Urothelium cell line (cell line): ENCODE measurements around the gene SIX5.
"Not testable (repeated sequence)": the region's sequence is repeated elsewhere in the genome, so short reads cannot be mapped to it uniquely, and the experiment has no call there.

Experiments
- DNase-seq: peaks from one replicate; pipeline ENCODE4 v3.0.0; 2011; ENCODE audit warnings: low spot score, mixed read lengths
- FAIRE-seq: peaks from 2 replicates; lab custom pipeline; 2011; peaks lifted over from hg19 to GRCh38; lab: Jason Lieb, UNC

Gene SIX5

DNA sequence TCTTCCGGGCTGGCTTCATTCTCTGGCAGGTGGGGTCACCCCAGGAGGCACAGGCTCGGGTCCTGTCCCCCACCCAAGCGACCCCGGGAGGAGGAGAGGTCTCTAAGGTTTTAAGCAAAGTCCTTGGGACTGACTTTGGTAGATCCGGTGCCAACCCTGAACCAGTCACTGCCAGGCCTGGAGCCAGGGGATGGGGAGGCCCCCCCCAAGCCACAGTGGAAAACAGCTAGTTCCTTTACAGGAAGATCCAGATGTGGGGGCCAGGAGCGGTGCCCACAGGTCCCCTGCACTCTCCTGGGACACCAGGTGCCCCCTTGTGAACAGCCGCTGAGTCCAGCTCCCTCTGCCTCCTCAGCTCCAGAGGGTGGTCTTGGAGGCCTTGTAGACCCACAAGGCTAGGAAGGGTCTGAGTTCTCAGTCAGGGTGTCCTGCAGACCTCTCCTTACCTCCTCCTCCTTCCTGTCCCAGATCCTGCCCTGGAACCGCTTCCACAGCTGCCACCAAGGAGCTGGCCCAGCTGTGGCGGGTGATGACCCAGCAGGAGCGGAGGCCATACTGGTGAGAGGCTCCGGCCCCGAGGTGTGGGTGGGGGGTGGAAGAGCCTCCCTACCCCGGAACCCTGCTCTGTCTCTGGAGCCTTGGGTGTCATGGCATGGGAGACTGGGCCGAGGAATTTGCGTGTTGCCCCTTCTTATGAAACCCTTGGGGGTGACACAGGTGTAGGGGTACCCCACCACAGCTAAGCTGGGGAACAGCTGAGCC lies 6.0 kb downstream of the SIX5 start:
- no peak for DNase-seq
- no peak for FAIRE-seq

DNA sequence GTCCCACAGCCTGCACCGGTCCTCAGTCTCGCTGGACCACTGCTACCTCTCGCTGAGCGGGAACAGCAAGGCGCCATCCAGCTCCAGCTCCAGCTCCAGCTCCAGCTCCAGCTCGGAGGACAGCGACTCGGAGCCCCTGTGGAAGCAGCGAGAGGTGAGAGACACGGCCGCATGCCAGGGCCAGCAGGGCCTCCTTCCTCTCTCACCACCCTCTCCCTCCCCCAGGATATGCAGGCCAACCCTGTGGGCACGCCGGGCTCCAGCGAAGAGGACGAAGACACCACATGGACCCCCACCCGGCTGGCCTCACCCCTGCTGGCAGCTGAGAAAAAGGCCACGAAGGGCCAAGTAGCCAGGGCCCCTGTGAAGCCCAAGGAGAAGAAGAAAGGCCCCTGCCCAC lies 7.3 kb downstream of the SIX5 start:
- FAIRE-seq (no peak), DNase-seq (no peak)

DNA sequence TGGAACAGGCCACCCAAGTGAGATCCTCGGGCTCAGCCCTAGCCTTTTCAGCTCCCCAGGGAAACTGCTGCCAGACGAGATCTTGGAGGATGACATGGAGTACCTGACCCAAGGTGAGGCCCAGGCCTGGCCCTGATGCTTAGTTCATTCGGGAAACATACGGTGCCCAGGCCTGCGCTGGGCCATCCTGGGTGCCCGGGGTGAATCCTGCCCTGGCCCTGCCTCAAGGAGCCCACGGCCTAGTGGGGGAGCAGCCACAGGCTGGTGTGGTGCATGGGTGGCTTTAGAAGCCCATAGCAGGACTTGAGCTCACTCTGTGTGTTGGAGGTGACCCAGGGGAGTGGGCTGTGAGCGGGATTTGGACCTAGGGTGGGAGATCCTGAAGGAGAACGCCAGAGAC lies 10.1 kb downstream of the SIX5 start:
- no peak for FAIRE-seq

DNA sequence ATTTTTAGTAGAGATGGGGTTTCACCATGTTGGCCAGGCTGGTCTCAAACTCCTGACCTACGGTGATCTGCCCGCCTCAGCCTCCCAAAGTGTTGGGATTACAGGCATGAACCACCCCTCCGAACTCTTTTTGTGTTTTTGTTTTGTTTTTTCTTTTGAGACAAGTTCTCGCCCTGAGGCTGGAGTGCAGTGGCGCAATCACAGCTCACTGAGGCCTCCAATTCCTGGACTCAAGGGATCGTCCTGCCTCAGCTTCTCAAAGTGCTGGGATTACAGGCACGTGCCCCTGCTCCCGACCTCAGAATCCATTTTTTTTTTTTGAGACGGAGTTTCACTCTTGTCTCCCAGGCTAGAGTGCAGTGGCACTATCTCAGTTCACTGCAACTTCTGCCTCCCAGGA lies 11.4 kb downstream of the SIX5 start:
- FAIRE-seq, result no peak
- no peak for DNase-seq

More for the DNA sequence above, 10.1 kb downstream of the SIX5 start:
- no peak for DNase-seq

DNA sequence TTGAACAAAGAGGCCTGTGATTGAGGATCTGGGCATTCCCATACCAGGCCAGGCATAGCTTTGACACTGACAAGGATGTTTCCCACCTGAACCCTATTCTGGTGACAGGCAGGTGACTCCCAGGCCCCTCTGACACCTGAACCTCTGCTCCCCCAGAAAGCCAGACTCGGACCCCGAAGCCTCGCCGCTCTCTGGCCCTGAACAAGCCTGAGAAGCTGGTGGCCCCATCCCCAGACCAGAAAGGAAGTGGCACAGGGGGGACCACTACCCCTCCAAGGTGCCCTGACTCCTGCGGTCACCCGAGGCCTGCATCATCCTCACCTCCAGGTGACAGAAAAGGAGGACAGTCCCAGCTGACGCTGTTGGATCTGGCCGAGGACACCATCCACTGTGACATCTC lies 14.7 kb downstream of the SIX5 start:
- DNase-seq (no peak), FAIRE-seq (no peak)

DNA sequence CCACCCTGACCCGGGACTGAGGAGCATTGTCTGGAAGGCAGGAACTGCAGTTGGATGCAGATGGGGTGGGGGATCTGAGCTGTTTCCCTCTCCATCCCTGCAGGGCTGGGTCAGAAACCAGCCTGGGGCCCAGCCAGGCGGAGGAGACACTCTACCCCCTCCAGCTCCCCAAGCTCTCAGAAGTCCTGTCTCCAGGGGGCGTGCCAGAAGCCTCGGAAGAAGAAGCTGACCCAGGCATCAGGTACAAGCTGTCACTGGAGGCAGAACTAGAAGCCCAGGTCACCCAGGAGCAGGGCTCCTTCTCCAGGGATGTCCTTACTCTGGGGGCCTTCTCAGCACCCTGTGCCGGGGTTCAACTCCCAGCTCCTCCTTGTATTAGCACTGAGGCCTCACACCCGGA lies 15.5 kb downstream of the SIX5 start:
- DNase-seq, result no peak
- FAIRE-seq, result no peak

DNA sequence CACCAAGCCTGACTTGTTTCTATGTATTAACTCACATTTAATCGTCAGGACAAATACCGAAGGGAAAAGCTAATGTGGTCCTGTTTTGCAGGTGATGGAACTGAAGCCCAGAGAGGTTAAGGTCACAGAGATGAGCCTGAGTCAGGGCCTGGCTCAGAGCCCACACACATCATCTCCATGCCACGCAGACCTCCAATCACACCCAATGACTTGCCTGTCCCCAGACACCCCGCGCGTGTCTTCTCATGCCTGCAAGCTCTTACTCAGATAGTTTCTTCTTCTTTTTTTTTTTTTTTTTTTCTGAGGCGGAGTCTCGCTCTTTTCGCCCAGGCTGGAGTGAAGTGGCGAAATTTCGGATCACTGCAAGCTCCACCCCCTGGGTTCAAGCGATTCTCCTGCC lies 16.4 kb downstream of the SIX5 start:
- no peak for DNase-seq
- FAIRE-seq, result no peak

DNA sequence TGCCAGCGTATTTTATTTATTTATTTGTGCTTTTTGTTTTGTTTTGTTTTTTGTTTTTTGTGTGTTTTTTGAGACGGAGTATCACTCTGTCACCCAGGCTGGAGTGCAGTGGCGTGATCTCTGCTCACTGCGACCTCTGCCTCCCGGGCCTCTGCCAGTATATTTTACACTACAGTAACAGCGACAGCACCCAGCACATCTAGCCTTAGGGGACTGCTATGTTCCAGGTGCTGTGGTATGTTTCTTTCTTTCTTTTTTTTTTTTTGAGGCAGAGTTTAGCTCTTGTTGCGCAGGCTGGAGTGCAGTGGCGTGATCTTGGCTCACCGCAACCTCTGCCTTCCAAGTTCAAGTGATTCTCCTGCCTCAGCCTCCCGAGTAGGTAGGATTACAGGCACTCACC lies 17.6 kb downstream of the SIX5 start:
- FAIRE-seq, DNase-seq: not testable (repeated sequence)

DNA sequence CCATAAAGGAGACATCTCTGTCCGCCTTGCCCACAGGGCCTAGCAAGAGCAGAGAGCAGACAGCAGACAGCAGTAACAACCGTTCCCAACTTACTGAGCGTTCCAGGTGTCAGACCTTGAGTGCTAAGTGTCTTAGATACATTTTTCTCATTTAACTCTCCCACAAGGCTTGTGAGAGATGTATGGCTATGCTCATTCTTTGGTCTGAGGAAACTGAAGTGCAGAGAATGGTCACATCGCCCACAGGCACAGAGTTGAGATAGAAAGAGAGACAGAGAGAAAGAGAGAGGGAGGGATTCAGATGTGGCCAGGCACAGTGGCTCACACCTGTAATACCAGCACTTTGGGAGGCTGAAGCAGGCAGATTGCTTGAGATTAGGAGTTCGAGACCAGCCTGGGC lies 21.5 kb downstream of the SIX5 start:
- no peak for DNase-seq
- FAIRE-seq, result no peak

DNA sequence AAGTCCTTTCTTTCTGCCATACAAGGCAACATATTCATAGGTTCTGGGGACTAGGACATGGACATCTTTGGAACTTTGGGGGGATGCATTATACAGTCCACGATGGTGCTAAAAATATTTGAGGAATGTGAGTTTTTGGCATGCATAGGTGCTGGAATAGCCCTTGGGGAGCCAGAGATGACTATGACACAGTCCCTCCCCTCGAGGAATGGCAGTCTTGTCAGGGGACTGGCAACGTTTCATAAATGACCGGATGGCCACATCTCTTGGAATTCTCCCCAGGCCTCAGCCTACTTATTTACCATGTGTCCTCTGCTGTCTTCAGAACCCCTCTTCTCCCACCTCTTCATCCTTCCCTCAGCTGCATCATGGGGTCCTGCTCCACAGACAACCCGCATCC lies 22.2 kb downstream of the SIX5 start:
- FAIRE-seq, result no peak

DNA sequence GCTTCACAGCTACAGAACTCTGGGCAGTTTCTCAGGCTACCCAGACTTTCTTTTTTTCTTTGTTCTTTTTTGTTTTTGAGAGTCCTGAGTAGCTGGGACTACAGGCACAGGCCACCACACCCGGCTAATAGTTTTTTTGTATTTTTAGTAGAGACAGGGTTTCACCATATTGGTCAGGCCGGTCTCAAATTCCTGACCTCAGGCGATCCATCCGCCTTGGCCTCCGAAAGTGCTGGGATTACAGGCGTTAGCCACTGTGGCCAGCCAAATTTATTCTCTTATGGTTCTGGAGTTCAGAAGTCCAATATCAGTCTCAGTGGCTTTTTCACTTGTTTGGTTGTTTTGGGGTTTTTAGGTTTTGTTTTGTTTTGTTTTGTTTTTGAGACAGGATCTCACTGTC lies 23.4 kb downstream of the SIX5 start:
- no peak for DNase-seq
- FAIRE-seq, result no peak

More for the DNA sequence above, 22.2 kb downstream of the SIX5 start:
- DNase-seq, result no peak

DNA sequence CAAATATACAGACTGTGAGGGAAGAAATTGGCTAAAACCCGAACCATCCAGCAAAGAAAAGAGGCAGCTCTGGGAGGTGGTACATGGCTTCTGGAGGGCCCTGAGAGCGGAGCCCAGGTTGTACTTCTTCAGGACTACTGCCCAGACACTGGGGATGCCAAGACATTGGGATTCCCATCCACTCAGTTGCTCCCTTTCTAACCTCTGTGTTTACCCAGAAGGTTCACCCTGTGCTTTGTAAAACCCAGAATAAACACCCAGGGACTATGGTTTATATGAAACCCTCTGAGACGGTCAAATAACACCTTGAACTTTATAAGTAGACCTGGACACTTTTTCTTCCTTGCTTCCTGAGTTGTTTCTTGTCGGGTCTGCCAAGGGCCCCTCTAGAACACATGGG lies 26.1 kb downstream of the SIX5 start:
- DNase-seq, result no peak
- FAIRE-seq, result no peak

DNA sequence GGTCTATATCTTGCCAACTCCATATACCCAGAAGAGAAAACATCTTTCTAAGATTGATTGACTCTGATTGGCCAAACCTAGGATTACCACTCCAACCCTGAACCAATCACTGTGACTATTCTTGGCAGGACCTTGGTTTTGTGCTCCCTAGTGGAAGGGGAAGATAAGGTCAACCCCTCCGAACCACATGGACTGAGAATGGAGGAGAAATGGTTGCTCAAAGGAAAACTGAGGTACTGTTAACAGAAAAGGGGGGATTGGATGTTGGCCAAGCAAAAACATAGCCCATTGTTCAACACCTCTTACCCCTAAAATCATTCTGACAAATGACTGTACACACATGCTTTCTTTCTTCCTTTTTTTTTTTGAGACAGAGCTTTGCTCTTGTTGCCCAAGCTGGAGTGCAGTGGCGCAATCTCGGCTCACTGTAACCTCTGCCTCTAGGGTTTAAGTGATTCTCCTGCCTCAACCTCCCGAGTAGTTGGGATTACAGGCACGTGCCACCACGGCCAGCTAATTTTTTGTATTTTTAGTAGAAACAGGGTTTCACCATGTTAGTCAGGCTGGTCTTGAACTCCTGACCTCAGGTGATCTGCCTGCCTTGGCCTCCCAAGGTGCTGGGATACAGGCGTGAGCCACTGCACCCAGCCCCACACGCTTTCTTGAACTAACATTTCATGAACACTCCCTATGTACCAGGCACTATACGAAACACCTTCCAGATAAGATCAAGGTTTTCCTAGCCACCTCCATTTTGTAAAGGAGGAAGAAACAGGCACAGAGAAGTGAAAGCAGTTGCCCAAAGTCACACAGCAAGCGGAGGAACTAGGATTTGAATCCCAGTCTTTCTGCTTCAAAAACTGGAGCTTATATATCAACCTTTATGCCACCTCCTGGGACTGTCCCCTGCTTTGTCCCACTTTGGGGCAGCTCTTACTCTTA lies 29.3 kb downstream of the SIX5 start:
- DNase-seq, result no peak

DNA sequence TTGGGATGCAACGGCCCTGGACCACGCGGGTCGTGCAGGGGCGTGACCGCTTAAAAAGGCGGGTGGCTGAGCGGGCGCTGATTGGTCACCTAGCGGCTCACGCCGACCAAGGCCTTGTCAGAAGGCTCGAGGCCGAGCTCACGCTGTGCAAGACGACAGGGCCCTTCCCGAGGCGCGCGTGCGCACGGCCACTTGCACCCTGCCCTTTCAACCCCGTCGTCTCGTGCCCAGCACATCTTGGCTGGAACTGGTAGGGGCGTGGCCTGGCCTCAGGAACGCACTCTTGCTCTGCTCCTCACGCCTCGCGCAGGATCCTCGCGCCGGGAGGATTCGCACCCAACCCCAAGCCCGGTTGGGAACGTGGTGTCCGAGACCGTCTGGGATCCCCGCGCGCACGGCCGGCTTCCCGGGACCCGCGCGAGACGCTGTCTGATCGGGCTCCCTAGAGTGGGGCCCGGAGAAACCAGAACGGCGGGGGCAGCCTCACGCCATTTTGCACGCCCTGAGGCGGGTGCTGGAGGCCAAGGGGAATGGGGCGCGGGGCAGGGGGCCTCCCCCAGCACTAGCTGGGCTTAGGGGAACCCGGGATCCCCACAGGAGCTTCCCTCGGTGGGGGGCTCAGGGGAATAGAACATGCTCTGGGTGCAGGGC lies 35.8 kb downstream of the SIX5 start, which contains the start of gene MEIOSIN:
Gene MEIOSIN, plus strand, starts transcription at position 280 of the 651 bp plus-strand sequence. CDS start 1,938 bp downstream, outside the sequence.
- FAIRE-seq (no peak), DNase-seq (no peak)

More for the DNA sequence above, 29.3 kb downstream of the SIX5 start:
- FAIRE-seq, result no peak

DNA sequence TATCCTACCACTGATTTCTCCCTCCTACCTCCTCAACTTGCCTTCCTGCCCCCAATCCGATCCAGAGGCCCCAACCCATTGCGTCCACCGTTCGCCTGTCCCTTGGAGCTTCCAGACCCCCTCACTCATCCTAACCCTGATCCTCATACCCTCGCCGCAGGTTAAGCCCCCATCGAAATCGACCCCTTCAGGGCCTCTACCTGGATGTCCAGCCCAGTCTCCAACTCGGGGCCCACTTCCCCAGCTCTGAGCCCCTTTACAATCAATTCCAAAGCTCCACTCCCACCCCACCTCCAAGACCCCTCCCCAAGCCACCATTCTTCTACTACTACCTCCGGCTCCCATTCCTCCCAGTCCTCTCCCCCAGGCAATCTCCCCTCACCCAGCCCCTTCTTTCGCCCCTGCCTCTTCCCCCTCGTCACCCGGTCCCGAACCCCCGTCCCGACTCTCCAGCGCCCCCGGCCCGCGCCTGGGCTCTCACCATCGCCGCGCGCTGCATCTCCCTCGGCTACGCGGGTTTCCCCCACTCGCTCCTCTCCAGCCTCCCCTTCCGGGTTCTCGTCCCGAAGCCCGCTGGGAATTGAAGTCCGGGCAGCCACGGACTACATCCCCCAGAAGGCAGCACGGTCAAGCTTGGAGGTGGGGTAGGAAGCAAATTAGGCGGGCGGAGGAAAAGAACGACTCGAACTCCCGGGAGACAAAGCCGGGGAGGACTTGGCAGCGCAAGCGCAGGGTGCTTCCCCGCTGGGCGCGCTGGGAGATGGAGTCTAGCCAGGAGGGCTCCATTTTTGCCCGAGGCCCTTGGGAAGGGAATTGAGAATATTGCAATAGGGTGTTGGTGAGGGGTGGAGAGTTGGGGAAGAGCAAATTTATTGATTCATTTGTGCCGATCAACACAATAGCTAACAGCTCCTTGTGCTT lies 38.4 kb downstream of the SIX5 start, which contains the start of gene FBXO46:
Gene FBXO46, minus strand, starts transcription at position 529 of the 921 bp plus-strand sequence. CDS start 17,401 bp downstream, outside the sequence.
- peak; percentile 94 for FAIRE-seq
- peak; percentile 97 for DNase-seq

DNA sequence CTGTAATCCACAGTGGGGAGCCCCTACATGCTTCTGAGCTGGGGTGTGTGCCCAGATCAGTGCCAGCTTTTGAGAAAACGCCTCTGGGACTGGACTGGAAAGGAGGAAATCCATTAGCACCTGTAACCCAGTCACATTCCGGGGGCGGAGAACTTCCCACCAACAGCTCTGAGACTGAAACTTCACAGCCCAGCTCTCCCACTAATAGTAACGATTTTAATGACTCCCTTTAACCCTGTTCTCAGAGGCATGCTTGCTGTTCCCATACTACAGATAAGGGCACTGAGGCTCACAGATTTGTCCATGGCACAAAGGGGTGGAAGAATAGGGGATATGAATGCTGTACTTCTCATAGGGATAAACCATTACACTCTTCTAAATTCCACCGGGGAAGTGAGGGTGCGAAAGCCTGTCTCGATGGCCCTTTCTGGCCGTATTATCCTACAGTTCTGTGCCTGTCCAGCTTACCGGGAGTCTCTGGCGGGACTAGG lies 39.2 kb downstream of the SIX5 start:
- FAIRE-seq (no peak), DNase-seq (no peak)

DNA sequence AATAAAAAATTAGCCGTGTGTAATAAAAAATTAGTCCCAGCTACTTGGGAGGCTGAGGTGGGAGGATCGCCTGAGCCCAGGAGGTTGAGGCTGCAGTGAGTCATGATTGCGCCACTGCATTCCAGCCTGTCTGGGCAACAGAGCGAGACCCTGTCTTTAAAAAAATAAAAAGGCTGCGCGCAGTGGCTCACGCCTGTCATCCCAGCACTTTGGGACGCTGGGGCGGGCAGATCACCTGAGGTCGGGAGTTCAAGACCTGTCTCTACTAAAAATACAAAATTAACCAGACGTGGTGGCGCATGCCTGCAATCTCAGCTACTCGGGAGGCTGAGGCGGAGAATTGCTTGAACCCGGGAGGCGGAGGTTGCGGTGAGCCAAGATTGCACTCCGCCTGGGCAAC lies 40.4 kb downstream of the SIX5 start:
- not testable (repeated sequence) for DNase-seq, FAIRE-seq

DNA sequence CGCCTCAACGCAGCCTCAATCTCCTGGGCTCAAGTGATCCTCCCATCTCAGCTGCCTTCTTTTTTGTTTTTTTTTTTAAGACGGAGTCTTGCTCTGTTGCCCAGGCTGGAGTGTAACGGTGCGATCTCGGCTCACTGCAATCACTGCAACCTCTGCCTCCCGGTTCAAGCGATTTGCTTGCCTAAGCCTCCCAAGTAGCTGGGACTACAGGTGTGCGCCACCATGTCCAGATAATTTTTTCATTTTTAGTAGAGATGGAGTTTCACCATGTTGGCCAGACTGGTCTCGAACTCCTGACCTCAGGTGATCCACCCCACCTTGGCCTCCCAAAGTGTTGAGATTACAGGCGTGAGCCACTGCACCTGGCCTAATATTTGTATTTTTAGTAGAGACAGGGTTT lies 49.0 kb downstream of the SIX5 start:
- not testable (repeated sequence) for DNase-seq, FAIRE-seq

DNA sequence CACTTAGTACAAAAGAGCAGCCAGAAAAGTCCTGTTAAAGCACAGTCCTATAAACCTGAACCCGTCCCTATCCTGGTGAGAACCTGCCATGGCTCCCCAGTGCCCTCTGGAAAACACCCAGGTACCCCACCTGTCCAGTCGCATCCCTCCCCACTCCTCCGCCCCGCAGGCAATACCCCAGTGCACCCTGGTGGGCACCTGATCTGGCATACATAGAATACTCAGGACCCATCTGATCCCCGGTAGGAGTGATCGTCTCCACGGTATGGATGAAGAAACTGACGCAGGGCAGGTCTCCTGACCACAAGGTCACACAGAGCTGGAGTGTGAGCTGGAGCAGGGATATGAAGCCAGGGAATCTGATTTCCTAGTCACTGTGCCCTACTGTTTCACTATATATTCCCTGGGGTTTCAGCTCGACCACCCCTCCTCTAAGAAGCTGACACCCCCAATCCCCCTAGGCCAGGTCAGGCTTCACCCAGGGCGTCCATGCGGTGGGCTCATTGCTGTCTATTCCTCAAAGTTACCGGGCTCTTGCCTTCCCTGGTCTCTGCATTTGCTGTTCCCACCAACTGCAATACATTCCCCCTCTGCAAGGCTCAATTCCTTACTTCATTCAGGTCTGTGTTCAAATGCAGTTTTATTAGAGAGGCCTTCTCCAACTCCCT lies 50.9 kb downstream of the SIX5 start:
- DNase-seq (no peak), FAIRE-seq (no peak)
